ENCODE results near the gene ANKRD33B.

DNA sequence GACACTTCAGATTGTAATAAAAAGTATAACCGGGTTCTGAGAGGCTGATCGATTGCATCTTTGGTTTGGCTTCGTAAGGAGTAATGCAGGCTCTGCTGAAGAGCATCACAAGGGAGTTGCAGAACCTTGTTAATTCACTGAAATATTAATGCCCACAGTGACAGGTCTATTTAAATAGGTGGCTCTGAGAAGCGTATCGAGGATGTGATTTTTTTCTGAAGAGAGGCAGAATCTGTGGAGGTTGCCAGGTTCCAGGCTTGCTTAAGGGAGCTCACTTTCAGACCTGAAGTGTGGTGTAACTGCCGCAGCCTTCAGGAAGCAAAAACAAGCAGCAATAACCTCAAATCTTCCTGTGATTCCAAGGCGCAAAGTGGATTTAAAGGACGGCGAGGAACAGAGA is 80.3 kb downstream of the ANKRD33B start:
- TF ChIP-seq POLR2AphosphoS5 (IDR thresholded peaks at IDR 0.05; ENCODE audit: control insufficient read depth, insufficient read depth, low read depth, low read length): no peak
- TF ChIP-seq, protein P1, sequence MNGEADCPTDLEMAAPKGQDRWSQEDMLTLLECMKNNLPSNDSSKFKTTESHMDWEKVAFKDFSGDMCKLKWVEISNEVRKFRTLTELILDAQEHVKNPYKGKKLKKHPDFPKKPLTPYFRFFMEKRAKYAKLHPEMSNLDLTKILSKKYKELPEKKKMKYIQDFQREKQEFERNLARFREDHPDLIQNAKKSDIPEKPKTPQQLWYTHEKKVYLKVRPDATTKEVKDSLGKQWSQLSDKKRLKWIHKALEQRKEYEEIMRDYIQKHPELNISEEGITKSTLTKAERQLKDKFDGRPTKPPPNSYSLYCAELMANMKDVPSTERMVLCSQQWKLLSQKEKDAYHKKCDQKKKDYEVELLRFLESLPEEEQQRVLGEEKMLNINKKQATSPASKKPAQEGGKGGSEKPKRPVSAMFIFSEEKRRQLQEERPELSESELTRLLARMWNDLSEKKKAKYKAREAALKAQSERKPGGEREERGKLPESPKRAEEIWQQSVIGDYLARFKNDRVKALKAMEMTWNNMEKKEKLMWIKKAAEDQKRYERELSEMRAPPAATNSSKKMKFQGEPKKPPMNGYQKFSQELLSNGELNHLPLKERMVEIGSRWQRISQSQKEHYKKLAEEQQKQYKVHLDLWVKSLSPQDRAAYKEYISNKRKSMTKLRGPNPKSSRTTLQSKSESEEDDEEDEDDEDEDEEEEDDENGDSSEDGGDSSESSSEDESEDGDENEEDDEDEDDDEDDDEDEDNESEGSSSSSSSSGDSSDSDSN (IDR thresholded peaks at IDR 0.05; ENCODE audit: borderline replicate concordance in 1 of 2, low read depth in 2 of 2, low read length in 2 of 2): no peak
- TF ChIP-seq, protein P2, sequence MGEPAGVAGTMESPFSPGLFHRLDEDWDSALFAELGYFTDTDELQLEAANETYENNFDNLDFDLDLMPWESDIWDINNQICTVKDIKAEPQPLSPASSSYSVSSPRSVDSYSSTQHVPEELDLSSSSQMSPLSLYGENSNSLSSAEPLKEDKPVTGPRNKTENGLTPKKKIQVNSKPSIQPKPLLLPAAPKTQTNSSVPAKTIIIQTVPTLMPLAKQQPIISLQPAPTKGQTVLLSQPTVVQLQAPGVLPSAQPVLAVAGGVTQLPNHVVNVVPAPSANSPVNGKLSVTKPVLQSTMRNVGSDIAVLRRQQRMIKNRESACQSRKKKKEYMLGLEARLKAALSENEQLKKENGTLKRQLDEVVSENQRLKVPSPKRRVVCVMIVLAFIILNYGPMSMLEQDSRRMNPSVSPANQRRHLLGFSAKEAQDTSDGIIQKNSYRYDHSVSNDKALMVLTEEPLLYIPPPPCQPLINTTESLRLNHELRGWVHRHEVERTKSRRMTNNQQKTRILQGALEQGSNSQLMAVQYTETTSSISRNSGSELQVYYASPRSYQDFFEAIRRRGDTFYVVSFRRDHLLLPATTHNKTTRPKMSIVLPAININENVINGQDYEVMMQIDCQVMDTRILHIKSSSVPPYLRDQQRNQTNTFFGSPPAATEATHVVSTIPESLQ (CRISPR knock-in tag; IDR thresholded peaks at IDR 0.05): no peak
- no peak for TF ChIP-seq NFIX (CRISPR knock-in tag; IDR thresholded peaks at IDR 0.05; ENCODE audit: low read depth)
- no peak for TF ChIP-seq L3MBTL2 (IDR thresholded peaks at IDR 0.05)
- TF ChIP-seq EZH2 (IDR thresholded peaks at IDR 0.05; ENCODE audit: borderline replicate concordance, low read depth, low read length): no peak
- no peak for TF ChIP-seq SRF (CRISPR knock-in tag; IDR thresholded peaks at IDR 0.05)
- TF ChIP-seq, protein P3, sequence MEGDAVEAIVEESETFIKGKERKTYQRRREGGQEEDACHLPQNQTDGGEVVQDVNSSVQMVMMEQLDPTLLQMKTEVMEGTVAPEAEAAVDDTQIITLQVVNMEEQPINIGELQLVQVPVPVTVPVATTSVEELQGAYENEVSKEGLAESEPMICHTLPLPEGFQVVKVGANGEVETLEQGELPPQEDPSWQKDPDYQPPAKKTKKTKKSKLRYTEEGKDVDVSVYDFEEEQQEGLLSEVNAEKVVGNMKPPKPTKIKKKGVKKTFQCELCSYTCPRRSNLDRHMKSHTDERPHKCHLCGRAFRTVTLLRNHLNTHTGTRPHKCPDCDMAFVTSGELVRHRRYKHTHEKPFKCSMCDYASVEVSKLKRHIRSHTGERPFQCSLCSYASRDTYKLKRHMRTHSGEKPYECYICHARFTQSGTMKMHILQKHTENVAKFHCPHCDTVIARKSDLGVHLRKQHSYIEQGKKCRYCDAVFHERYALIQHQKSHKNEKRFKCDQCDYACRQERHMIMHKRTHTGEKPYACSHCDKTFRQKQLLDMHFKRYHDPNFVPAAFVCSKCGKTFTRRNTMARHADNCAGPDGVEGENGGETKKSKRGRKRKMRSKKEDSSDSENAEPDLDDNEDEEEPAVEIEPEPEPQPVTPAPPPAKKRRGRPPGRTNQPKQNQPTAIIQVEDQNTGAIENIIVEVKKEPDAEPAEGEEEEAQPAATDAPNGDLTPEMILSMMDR (IDR thresholded peaks at IDR 0.05 in 2 of 3, conservative IDR thresholded peaks at IDR 0.05 in 1 of 3; ENCODE audit: insufficient read depth in 2 of 3, low read depth in 1 of 3, low read length in 3 of 3): no peak
- TF ChIP-seq ZZZ3 (IDR thresholded peaks at IDR 0.05): no peak
- no peak for TF ChIP-seq YY1 (IDR thresholded peaks at IDR 0.05; ENCODE audit: borderline replicate concordance in 1 of 3, control insufficient read depth in 1 of 3, extremely low read depth in 1 of 3, insufficient read depth in 3 of 3, insufficient read length in 1 of 3, insufficient replicate concordance in 2 of 3, low read depth in 1 of 3, low read length in 2 of 3)
- no peak for TF ChIP-seq POLR2A (conservative IDR thresholded peaks at IDR 0.05)
- TF ChIP-seq, protein P4, sequence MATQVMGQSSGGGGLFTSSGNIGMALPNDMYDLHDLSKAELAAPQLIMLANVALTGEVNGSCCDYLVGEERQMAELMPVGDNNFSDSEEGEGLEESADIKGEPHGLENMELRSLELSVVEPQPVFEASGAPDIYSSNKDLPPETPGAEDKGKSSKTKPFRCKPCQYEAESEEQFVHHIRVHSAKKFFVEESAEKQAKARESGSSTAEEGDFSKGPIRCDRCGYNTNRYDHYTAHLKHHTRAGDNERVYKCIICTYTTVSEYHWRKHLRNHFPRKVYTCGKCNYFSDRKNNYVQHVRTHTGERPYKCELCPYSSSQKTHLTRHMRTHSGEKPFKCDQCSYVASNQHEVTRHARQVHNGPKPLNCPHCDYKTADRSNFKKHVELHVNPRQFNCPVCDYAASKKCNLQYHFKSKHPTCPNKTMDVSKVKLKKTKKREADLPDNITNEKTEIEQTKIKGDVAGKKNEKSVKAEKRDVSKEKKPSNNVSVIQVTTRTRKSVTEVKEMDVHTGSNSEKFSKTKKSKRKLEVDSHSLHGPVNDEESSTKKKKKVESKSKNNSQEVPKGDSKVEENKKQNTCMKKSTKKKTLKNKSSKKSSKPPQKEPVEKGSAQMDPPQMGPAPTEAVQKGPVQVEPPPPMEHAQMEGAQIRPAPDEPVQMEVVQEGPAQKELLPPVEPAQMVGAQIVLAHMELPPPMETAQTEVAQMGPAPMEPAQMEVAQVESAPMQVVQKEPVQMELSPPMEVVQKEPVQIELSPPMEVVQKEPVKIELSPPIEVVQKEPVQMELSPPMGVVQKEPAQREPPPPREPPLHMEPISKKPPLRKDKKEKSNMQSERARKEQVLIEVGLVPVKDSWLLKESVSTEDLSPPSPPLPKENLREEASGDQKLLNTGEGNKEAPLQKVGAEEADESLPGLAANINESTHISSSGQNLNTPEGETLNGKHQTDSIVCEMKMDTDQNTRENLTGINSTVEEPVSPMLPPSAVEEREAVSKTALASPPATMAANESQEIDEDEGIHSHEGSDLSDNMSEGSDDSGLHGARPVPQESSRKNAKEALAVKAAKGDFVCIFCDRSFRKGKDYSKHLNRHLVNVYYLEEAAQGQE (IDR thresholded peaks at IDR 0.05; ENCODE audit: borderline replicate concordance): no peak
- TF ChIP-seq, protein P4 (CRISPR knock-in tag; IDR thresholded peaks at IDR 0.05; ENCODE audit: low read depth): no peak
- no peak for TF ChIP-seq FOSL1 (tag; conservative IDR thresholded peaks at IDR 0.05)

Data from K562 (cell line).